ENCODE measurements around the gene DMRTC1. TPM values are rescaled to one million over a fixed set of nuclear protein-coding genes. Genes with fewer than 3 reads are reported as not detected.
A peak's percentile ranks its signal among the peaks of the same experiment; 100 is the strongest.
"Not testable (repeated sequence)": the region's sequence is repeated elsewhere in the genome, so short reads cannot be mapped to it uniquely, and the experiment has no call there.

Gene DMRTC1, protein sequence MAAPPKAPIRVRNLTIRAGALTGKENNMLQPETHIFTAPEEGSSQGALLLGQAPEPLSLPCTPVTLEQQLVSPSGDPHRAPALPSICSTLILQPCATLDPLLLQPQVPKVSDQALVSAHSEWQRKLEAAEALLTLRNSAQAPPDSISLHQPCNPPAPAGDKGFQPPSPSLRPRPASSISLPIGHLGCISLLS
- total RNA-seq (2013; cell fraction: nucleolus; rRNA removed) = not detected in 2 replicates
- total RNA-seq (2014; rRNA removed) = not detected in 2 replicates
- not detected in 2 replicates for total RNA-seq (2014; rRNA removed; fragmentation: Illumina TruSeq; extraction: Trizol)
- not detected in 2 replicates for total RNA-seq (2021)
- polyA plus RNA-seq (2011; ENCODE audit: low read depth) = not detected
- polyA plus RNA-seq (2011; rRNA removed) = not detected in 2 replicates
- polyA plus RNA-seq (2011; cell fraction: cytosol; rRNA removed) = not detected in 2 replicates
- polyA plus RNA-seq (2011; cell fraction: nucleus; rRNA removed) = not detected in 2 replicates
- not detected in 2 replicates for polyA plus RNA-seq (2012)
- not detected in 2 replicates for polyA plus RNA-seq (2014; fragmentation: Illumina TruSeq; extraction: Trizol)
- not detected for polyA plus RNA-seq (2014; fragmentation: Nextera tagmentation; extraction: Ambion mirVana)
- 0.06 TPM in 1 of 2 replicates, not detected in the other for polyA plus RNA-seq (2014; rRNA removed)
- not detected for polyA plus RNA-seq (2016; fragmentation: Nextera tagmentation; extraction: Ambion mirVana)
- polyA minus RNA-seq (2011; rRNA and poly(A)+ RNA removed) = not detected in 2 replicates
- polyA minus RNA-seq (2011; cell fraction: cytosol; rRNA and poly(A)+ RNA removed) = not detected in 2 replicates
- not detected in 2 replicates for polyA minus RNA-seq (2011; cell fraction: nucleus; rRNA and poly(A)+ RNA removed)
- Bru-seq, nascent RNA = not detected
- BruChase-seq, experiment 1, labeled RNA remaining after a 6-hour chase = not detected
- not detected for BruChase-seq, experiment 2, labeled RNA remaining after a 2-hour chase
- long read RNA-seq, experiment 1 = 0 reads
- long read RNA-seq, experiment 2 = 0 reads

DNA sequence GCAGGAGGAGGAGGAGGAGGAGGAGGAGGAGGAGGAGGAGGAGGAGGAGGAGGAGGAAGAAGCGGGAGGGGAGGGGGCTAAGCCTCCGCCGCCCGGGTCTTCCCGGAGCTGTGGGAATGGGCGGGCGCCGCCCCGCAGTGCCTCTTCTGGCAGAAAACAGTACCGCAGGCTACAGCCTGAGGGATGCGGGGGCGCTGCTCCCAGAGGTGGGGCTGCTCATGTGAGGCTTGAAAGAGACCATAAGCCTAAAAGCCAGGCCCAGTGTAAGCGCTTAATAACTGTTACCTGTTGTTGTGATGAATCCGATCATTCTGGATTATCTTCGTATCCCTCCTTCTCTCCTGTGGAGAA lies at the start of gene DMRTC1:
DMRTC1 (minus strand) TSS at position 19 of the 351 bp plus-strand sequence. CDS start 68,143 bp downstream, outside the sequence.
- DNase-seq (ENCODE audit: low read depth, low spot score); H4K20me1 ChIP-seq (ENCODE audit: control insufficient read depth, insufficient read depth); intact Hi-C loops (cut with micrococcal nuclease; ENCODE audit: unreplicated experiment); SMC1A ChIA-PET (ENCODE audit: uncharacterized antibody, unreplicated experiment); H3K9me3 ChIP-seq (replicated peaks; ENCODE audit: control insufficient read depth, insufficient read depth, low read length); BruUV-seq (replicated peaks); H2AFZ ChIP-seq (ENCODE audit: control insufficient read depth, low read depth, low read length); H3K27ac ChIP-seq (ENCODE audit: control insufficient read depth, insufficient read depth); H3K36me3 ChIP-seq (ENCODE audit: control insufficient read depth in 2 of 2, insufficient read depth in 2 of 2, low read length in 1 of 2); in situ Hi-C loops (cut with MboI); RAD21 ChIA-PET (ENCODE audit: unreplicated experiment); H3K79me2 ChIP-seq (ENCODE audit: control insufficient read depth, insufficient read depth, low read length); H3K4me2 ChIP-seq (ENCODE audit: control insufficient read depth, insufficient read depth); FAIRE-seq; POLR2A ChIA-PET; H3K4me3 ChIP-seq; H3K4me1 ChIP-seq (ENCODE audit: control insufficient read depth, insufficient read depth, low read length); H3K27me3 ChIP-seq (replicated peaks in 1 of 2; ENCODE audit: control insufficient read depth in 2 of 2, insufficient read depth in 2 of 2, low read length in 1 of 2); CTCF ChIA-PET; H3K9ac ChIP-seq (ENCODE audit: control insufficient read depth, insufficient read depth, low read length): not testable (repeated sequence)
- no CpG with 5 or more reads among the region's 15 CpGs for WGBS (ENCODE audit: insufficient coverage, insufficient replicate concordance, low lambda C conversion rate, missing lambda C conversion rate)
- ATAC-seq = peak; percentile 86

DNA sequence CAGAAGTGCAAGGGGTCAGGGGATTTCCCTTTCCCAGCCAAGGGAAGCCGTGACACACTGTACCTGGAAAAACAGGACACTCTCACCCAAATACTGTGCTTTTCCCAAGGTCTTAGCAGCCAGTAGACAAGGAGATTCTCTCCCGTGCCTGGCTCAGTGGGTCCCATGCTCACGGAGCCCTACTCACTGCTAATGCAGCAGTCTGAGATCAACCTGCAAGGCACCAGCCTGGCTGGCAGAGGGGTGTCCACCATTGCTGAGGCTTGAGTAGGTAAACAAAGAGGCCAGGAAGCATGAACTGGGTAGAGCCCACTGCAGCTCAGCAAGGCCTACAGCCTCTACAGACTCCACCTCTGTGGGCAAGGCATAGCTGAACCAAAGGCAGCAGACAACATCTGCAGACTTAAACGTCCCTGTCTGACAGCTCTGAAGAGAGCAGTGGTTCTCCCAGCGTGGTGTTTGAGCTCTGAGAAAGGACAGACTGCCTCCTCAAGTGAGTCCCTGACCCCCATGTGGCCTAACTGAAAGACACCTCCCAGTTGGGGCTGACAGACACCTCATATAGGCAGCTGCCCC lies 37.3 kb upstream of the DMRTC1 start:
- H4K20me1 ChIP-seq (ENCODE audit: control insufficient read depth, insufficient read depth); H3K4me2 ChIP-seq (ENCODE audit: control insufficient read depth, insufficient read depth); H3K4me1 ChIP-seq (ENCODE audit: control insufficient read depth, insufficient read depth, low read length); H3K9me3 ChIP-seq (replicated peaks; ENCODE audit: control insufficient read depth, insufficient read depth, low read length); ATAC-seq; H3K4me3 ChIP-seq; FAIRE-seq; BruUV-seq (replicated peaks); H3K27me3 ChIP-seq (replicated peaks in 1 of 2; ENCODE audit: control insufficient read depth in 2 of 2, insufficient read depth in 2 of 2, low read length in 1 of 2); H3K79me2 ChIP-seq (ENCODE audit: control insufficient read depth, insufficient read depth, low read length); DNase-seq (ENCODE audit: low read depth, low spot score); H3K36me3 ChIP-seq (ENCODE audit: control insufficient read depth in 2 of 2, insufficient read depth in 2 of 2, low read length in 1 of 2); RAD21 ChIA-PET (ENCODE audit: unreplicated experiment); in situ Hi-C loops (cut with MboI); POLR2A ChIA-PET; H3K27ac ChIP-seq (ENCODE audit: control insufficient read depth, insufficient read depth); intact Hi-C loops (cut with micrococcal nuclease; ENCODE audit: unreplicated experiment); SMC1A ChIA-PET (ENCODE audit: uncharacterized antibody, unreplicated experiment); H2AFZ ChIP-seq (ENCODE audit: control insufficient read depth, low read depth, low read length); H3K9ac ChIP-seq (ENCODE audit: control insufficient read depth, insufficient read depth, low read length); CTCF ChIA-PET: not testable (repeated sequence)
- WGBS (ENCODE audit: insufficient coverage, insufficient replicate concordance, low lambda C conversion rate, missing lambda C conversion rate) = 2% methylated on average over 5 of the region's 5 CpGs

DNA sequence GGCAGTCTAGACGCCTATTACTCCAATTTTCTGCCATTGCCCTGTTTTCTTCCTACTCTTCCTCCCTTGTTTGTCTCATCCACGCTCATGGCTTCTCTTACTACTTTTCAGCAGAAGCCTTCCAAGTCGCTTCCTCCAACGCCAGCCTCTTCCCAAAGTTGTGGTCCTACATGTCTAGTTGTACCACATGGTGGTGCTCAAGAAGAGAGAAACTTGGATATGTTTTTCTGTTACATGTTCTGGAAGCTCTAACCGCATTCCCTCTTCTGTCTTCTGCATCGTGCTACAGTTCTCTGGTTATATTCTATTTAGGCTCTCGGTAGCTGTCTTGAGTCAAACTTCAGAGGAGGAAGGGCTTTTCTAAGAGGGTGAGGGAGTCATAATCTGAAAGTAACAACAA lies 31.2 kb upstream of the DMRTC1 start:
- WGBS (ENCODE audit: insufficient coverage, insufficient replicate concordance, low lambda C conversion rate, missing lambda C conversion rate) = no CpG with 5 or more reads among the region's 7 CpGs
- POLR2A ChIA-PET; H3K4me2 ChIP-seq (ENCODE audit: control insufficient read depth, insufficient read depth); H3K27me3 ChIP-seq (replicated peaks in 1 of 2; ENCODE audit: control insufficient read depth in 2 of 2, insufficient read depth in 2 of 2, low read length in 1 of 2); intact Hi-C loops (cut with micrococcal nuclease; ENCODE audit: unreplicated experiment); H3K79me2 ChIP-seq (ENCODE audit: control insufficient read depth, insufficient read depth, low read length); H3K4me1 ChIP-seq (ENCODE audit: control insufficient read depth, insufficient read depth, low read length); H3K4me3 ChIP-seq; H3K9ac ChIP-seq (ENCODE audit: control insufficient read depth, insufficient read depth, low read length); RAD21 ChIA-PET (ENCODE audit: unreplicated experiment); H4K20me1 ChIP-seq (ENCODE audit: control insufficient read depth, insufficient read depth); BruUV-seq (replicated peaks); H2AFZ ChIP-seq (ENCODE audit: control insufficient read depth, low read depth, low read length); CTCF ChIA-PET; H3K9me3 ChIP-seq (replicated peaks; ENCODE audit: control insufficient read depth, insufficient read depth, low read length); H3K27ac ChIP-seq (ENCODE audit: control insufficient read depth, insufficient read depth); H3K36me3 ChIP-seq (ENCODE audit: control insufficient read depth in 2 of 2, insufficient read depth in 2 of 2, low read length in 1 of 2); DNase-seq (ENCODE audit: low read depth, low spot score); in situ Hi-C loops (cut with MboI); SMC1A ChIA-PET (ENCODE audit: uncharacterized antibody, unreplicated experiment); FAIRE-seq; ATAC-seq: not testable (repeated sequence)

Data from GM12878 (cell line).